Keratinocyte (primary cell): Measurements from ENCODE around the gene ABCA3.
"Not testable (repeated sequence)": the region's sequence is repeated elsewhere in the genome, so short reads cannot be mapped to it uniquely, and the experiment has no call there.

ENCODE experiments used
- CTCF ChIP-seq, 3 experiments: IDR thresholded peaks in 1 of 3; conservative IDR thresholded peaks in 1 of 3; optimal IDR thresholded peaks in 1 of 3; 2 replicates in 2 of 3; 3 replicates in 1 of 3; pipeline versions ENCODE3 to v1.5.1; 2011; ENCODE audit warnings: low read length in 3 of 3, mild to moderate bottlenecking in 3 of 3, moderate library complexity in 2 of 3, control low read depth in 1 of 3, inconsistent platforms in 1 of 3; ENCODE audit not compliant: insufficient read depth in 2 of 3; ENCODE audit errors: extremely low read depth in 1 of 3
- EZH2 ChIP-seq: IDR thresholded peaks from one replicate; pipeline ENCODE4 v1.6.1; 2012; ENCODE audit warnings: inconsistent platforms, mild to moderate bottlenecking, low read length, moderate library complexity

GRCh38 chr16:2258530-2258929, 82.0 kb downstream of the ABCA3 start:
- not testable (repeated sequence) for TF ChIP-seq CTCF (optimal IDR thresholded peaks at IDR 0.05 in 1 of 3, IDR thresholded peaks at IDR 0.05 in 1 of 3, conservative IDR thresholded peaks at IDR 0.05 in 1 of 3; ENCODE audit: extremely low read depth in 1 of 3, insufficient read depth in 2 of 3, low read length in 3 of 3); EZH2
